Colonic mucosa (tissue), 4 donors: ENCODE results near the gene FMN1. TPM values are rescaled to one million over a fixed set of nuclear protein-coding genes. Genes with fewer than 3 reads are reported as not detected.

Source experiments
- DNase-seq: peaks from one replicate; pipeline ENCODE4 v3.0.0-alpha.2; 2020
- H3K27ac ChIP-seq: fragments of 200-600 bp; one replicate; pipeline ENCODE4 v1.8.0; 2021
- H3K27me3 ChIP-seq: fragments of 200-600 bp; one replicate; pipeline ENCODE4 v1.8.0; 2021
- H3K36me3 ChIP-seq: fragments of 200-600 bp; one replicate; pipeline ENCODE4 v1.8.0; 2021
- H3K4me1 ChIP-seq: fragments of 200-600 bp; one replicate; pipeline ENCODE4 v1.8.0; 2021; ENCODE audit warnings: mild to moderate bottlenecking
- H3K4me3 ChIP-seq: fragments of 200-600 bp; one replicate; pipeline ENCODE4 v1.8.0; 2021
- H3K9ac ChIP-seq, 2 donors: one replicate each; pipeline ENCODE4 v1.7.0; 2013; ENCODE audit warnings: control low read depth in 2 of 2, low read depth in 2 of 2, low read length in 2 of 2
- H3K9me3 ChIP-seq: fragments of 200-600 bp; one replicate; pipeline ENCODE4 v1.8.0; 2021
- intact Hi-C: fragments of 100-400 bp; cut with DNase I; formaldehyde crosslinking; loops from one replicate; pipeline ENCODE4 v1.14.1; 2022
- total RNA-seq, 2 donors: library from RNA; stranded (reverse); fragmentation: NEBNext Ultra II Directional in 1 of 2; extraction: Animal tissue kit (Norgen Biotek cat#: 25700) in 1 of 2; gene quantifications; one replicate each; pipeline ENCODE4 v1.2.1, GENCODE V29; 2021
- TF ChIP-seq, protein P1 (sequence below): fragments of 200-600 bp; IDR thresholded peaks from one replicate; pipeline ENCODE4 v1.8.0; 2022; ENCODE audit warnings: antibody characterized with exemption, mild to moderate bottlenecking
- donor health status: healthy.
- donor health status: DM: no; HTN: no; CAD: no.
- donor health status: DM: no; HTN: no; CAD: no.

The FMN1 gene
- total RNA-seq, 2 donors from 2014 or later: 23.5 to 32.0 TPM

DNA sequence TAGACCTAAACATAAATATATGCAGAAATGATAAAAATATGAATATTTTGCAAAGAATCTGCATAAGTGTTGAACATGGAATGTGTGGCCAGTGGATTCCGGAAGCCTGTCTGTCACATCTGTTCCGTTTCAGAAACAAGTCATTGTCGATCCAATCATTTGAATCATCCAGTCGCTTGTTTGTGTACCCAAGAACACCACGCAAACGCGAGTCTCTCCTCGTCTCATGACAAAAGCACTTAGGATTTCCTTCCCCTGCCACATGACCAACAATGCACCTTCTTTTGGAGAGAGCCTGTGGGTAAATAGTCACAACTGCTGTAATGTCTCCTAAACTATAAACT is 80.2 kb downstream of the FMN1 start:
- Histone ChIP-seq H3K9me3 (no peaks in the 10 kb centered on the region), H3K36me3 (no peaks in the 10 kb centered on the region), H3K27me3 (no peaks in the 10 kb centered on the region), H3K4me3 (no peak overlapping the region), H3K9ac (no peak overlapping the region), H3K27ac (no peak overlapping the region), H3K4me1 (no peaks in the 10 kb centered on the region)
- intact Hi-C loops: no loop called here
- TF ChIP-seq, protein P1, sequence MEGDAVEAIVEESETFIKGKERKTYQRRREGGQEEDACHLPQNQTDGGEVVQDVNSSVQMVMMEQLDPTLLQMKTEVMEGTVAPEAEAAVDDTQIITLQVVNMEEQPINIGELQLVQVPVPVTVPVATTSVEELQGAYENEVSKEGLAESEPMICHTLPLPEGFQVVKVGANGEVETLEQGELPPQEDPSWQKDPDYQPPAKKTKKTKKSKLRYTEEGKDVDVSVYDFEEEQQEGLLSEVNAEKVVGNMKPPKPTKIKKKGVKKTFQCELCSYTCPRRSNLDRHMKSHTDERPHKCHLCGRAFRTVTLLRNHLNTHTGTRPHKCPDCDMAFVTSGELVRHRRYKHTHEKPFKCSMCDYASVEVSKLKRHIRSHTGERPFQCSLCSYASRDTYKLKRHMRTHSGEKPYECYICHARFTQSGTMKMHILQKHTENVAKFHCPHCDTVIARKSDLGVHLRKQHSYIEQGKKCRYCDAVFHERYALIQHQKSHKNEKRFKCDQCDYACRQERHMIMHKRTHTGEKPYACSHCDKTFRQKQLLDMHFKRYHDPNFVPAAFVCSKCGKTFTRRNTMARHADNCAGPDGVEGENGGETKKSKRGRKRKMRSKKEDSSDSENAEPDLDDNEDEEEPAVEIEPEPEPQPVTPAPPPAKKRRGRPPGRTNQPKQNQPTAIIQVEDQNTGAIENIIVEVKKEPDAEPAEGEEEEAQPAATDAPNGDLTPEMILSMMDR: no peak
- no peak for DNase-seq

GRCh38 chr15:33113666-33114373 is 80.7 kb downstream of the FMN1 start:
- intact Hi-C loops: no loop called here
- Histone ChIP-seq H3K36me3 (no peaks in the 10 kb centered on the region), H3K4me1 (no peaks in the 10 kb centered on the region), H3K9me3 (no peaks in the 10 kb centered on the region), H3K27ac (no peak overlapping the region), H3K4me3 (no peak overlapping the region), H3K27me3 (no peaks in the 10 kb centered on the region), H3K9ac (peak overlapping the region in 1 of 2 donors; percentile 36)
- TF ChIP-seq, protein P1: no peak
- no peak for DNase-seq

GRCh38 chr15:33112541-33113105 is 81.9 kb downstream of the FMN1 start:
- no peak for DNase-seq
- intact Hi-C loops: no loop called here
- TF ChIP-seq, protein P1: no peak

DNA sequence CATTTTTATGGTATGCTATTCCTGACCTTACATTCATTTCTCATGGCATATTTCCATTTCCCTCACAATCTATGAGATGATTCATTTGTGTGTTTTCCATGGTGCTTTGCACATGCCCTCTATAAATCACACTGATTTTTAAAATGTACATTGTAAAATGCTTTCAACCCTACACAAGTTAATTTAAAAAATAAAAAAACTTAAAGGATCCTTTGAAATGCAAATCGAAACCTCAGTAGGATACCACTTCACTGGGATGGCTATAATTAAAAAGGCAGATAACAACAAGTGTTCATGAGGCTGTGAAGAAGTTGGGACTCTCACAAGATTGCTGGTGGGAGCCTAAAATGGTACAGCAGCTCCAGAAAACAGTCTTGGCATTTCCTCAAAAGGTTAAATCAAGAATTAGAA is 83.5 kb downstream of the FMN1 start:
- TF ChIP-seq, protein P1: no peak
- DNase-seq: no peak
- Histone ChIP-seq H3K4me1 (no peaks in the 10 kb centered on the region), H3K27ac (no peak overlapping the region), H3K27me3 (no peaks in the 10 kb centered on the region), H3K9ac (no peak overlapping the region), H3K36me3 (no peaks in the 10 kb centered on the region), H3K4me3 (no peak overlapping the region), H3K9me3 (no peaks in the 10 kb centered on the region)
- intact Hi-C loops: no loop called here

More at GRCh38 chr15:33112541-33113105, 81.9 kb downstream of the FMN1 start:
- no peak overlapping the region for H3K27ac ChIP-seq
- H3K9ac ChIP-seq: no peak overlapping the region
- H3K4me3 ChIP-seq: no peak overlapping the region
- no peaks in the 10 kb centered on the region for H3K4me1 ChIP-seq
- no peaks in the 10 kb centered on the region for H3K36me3 ChIP-seq
- no peaks in the 10 kb centered on the region for H3K9me3 ChIP-seq
- H3K27me3 ChIP-seq: no peaks in the 10 kb centered on the region

DNA sequence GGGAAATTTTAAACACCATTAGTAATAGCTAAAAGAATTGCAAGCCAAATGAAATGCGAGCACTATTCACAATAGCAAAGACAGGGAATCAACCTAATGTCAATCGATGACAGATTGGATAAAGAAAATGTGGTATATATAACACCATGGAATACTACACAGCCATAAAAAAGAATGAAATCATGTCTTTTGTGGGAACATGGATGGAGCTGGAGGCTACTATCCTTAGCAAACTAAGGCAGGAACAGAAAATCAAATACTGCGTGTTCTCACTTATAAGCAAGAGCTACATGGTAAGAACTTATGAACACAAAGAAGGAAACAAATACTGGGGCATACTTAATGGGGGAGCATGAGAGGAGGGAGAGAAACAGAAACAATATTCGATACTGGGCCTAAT is 85.2 kb downstream of the FMN1 start:
- Histone ChIP-seq H3K27ac (no peak overlapping the region), H3K27me3 (no peaks in the 10 kb centered on the region), H3K4me3 (no peak overlapping the region), H3K36me3 (no peaks in the 10 kb centered on the region), H3K9me3 (no peaks in the 10 kb centered on the region), H3K4me1 (no peaks in the 10 kb centered on the region), H3K9ac (no peak overlapping the region)
- intact Hi-C loops: no loop called here
- no peak for DNase-seq
- TF ChIP-seq, protein P1: no peak
